Colonic mucosa (tissue), 4 donors: ENCODE results near the gene SLC9A9. TPM values are rescaled to one million over a fixed set of nuclear protein-coding genes. Genes with fewer than 3 reads are reported as not detected.

ENCODE experiments used
- DNase-seq: peaks from one replicate; pipeline ENCODE4 v3.0.0-alpha.2; 2020
- H3K27ac ChIP-seq: fragments of 200-600 bp; one replicate; pipeline ENCODE4 v1.8.0; 2021
- H3K27me3 ChIP-seq: fragments of 200-600 bp; one replicate; pipeline ENCODE4 v1.8.0; 2021
- H3K36me3 ChIP-seq: fragments of 200-600 bp; one replicate; pipeline ENCODE4 v1.8.0; 2021
- H3K4me1 ChIP-seq: fragments of 200-600 bp; one replicate; pipeline ENCODE4 v1.8.0; 2021; ENCODE audit warnings: mild to moderate bottlenecking
- H3K4me3 ChIP-seq: fragments of 200-600 bp; one replicate; pipeline ENCODE4 v1.8.0; 2021
- H3K9ac ChIP-seq, 2 donors: one replicate each; pipeline ENCODE4 v1.7.0; 2013; ENCODE audit warnings: control low read depth in 2 of 2, low read depth in 2 of 2, low read length in 2 of 2
- H3K9me3 ChIP-seq: fragments of 200-600 bp; one replicate; pipeline ENCODE4 v1.8.0; 2021
- CTCF ChIP-seq: fragments of 200-600 bp; IDR thresholded peaks from one replicate; pipeline ENCODE4 v1.8.0; 2022; ENCODE audit warnings: antibody characterized with exemption, mild to moderate bottlenecking
- intact Hi-C: fragments of 100-400 bp; cut with DNase I; formaldehyde crosslinking; loops from one replicate; pipeline ENCODE4 v1.14.1; 2022
- total RNA-seq, 2 donors: library from RNA; stranded (reverse); fragmentation: NEBNext Ultra II Directional in 1 of 2; extraction: Animal tissue kit (Norgen Biotek cat#: 25700) in 1 of 2; gene quantifications; one replicate each; pipeline ENCODE4 v1.2.1, GENCODE V29; 2021
- donor health status: healthy.
- donor health status: DM: no; HTN: no; CAD: no.
- donor health status: DM: no; HTN: no; CAD: no.

SLC9A9 gene
- total RNA-seq, 2 donors from 2014 or later: 2.5 to 6.5 TPM

- no peak for TF ChIP-seq CTCF
- H3K9me3 ChIP-seq: no peaks in the 10 kb centered on the region
- no peak overlapping the region for H3K27ac ChIP-seq
- no peak for DNase-seq
- intact Hi-C loops: no loop called here
- H3K36me3 ChIP-seq: no peaks in the 10 kb centered on the region
- no peak overlapping the region for H3K9ac ChIP-seq
- H3K4me1 ChIP-seq: no peaks in the 10 kb centered on the region
- no peak overlapping the region for H3K4me3 ChIP-seq
- H3K27me3 ChIP-seq: no peaks in the 10 kb centered on the region
These were observed 52.4 kb downstream of the SLC9A9 start for GRCh38 chr3:143795874-143796273.

GRCh38 chr3:143794793-143795462 is 53.3 kb downstream of the SLC9A9 start:
- H3K9ac ChIP-seq: no peak overlapping the region
- no peaks in the 10 kb centered on the region for H3K9me3 ChIP-seq
- intact Hi-C loops: no loop called here
- no peak for DNase-seq
- H3K27ac ChIP-seq: no peak overlapping the region
- TF ChIP-seq CTCF: no peak
- H3K27me3 ChIP-seq: no peaks in the 10 kb centered on the region
- no peaks in the 10 kb centered on the region for H3K4me1 ChIP-seq
- no peaks in the 10 kb centered on the region for H3K36me3 ChIP-seq
- no peak overlapping the region for H3K4me3 ChIP-seq

- H3K36me3 ChIP-seq: no peaks in the 10 kb centered on the region
- no peak for DNase-seq
- no peaks in the 10 kb centered on the region for H3K4me1 ChIP-seq
- intact Hi-C loops: no loop called here
- H3K27me3 ChIP-seq: no peaks in the 10 kb centered on the region
- no peak overlapping the region for H3K9ac ChIP-seq
- no peak for TF ChIP-seq CTCF
- H3K27ac ChIP-seq: no peak overlapping the region
- no peak overlapping the region for H3K4me3 ChIP-seq
- H3K9me3 ChIP-seq: no peaks in the 10 kb centered on the region
These were observed 54.3 kb downstream of the SLC9A9 start for GRCh38 chr3:143793971-143794370.

- DNase-seq: no peak
- Histone ChIP-seq H3K36me3 (no peaks in the 10 kb centered on the region), H3K9ac (no peak overlapping the region), H3K27ac (no peak overlapping the region), H3K4me3 (no peak overlapping the region), H3K4me1 (no peaks in the 10 kb centered on the region), H3K27me3 (no peaks in the 10 kb centered on the region), H3K9me3 (no peaks in the 10 kb centered on the region)
- TF ChIP-seq CTCF: no peak
- intact Hi-C loops: no loop called here
These were observed 56.9 kb downstream of the SLC9A9 start for GRCh38 chr3:143791386-143791785.

GRCh38 chr3:143786219-143787191 is 61.8 kb downstream of the SLC9A9 start:
- H3K4me3 ChIP-seq: no peak overlapping the region
- no peak for TF ChIP-seq CTCF
- intact Hi-C loops: no loop called here
- H3K9me3 ChIP-seq: no peaks in the 10 kb centered on the region
- H3K27me3 ChIP-seq: no peaks in the 10 kb centered on the region
- no peaks in the 10 kb centered on the region for H3K36me3 ChIP-seq
- no peak for DNase-seq
- H3K9ac ChIP-seq: no peak overlapping the region
- H3K4me1 ChIP-seq: no peaks in the 10 kb centered on the region
- H3K27ac ChIP-seq: no peak overlapping the region
